HepG2 (cell line): Measurements from ENCODE around the gene SLC35F1. TPM values are rescaled to one million over a fixed set of nuclear protein-coding genes. Genes with fewer than 3 reads are reported as not detected.

Experiments used
- ATAC-seq: fragments of 200-7000 bp; cut with Tn5 transposase; 3 replicates; pipeline ENCODE4 v1.9.1; 2020; ENCODE audit warnings: mild to moderate bottlenecking, moderate library complexity
- BruUV-seq: library from RNA; stranded (reverse); fragments of 400-500 nt; replicated peaks from 2 replicates; lab custom pipeline; 2021; lab: Mats Ljungman, UMichigan
- CTCF ChIA-PET: fragments of 300-600 bp; formaldehyde crosslinking; extraction: SDS; loops from one replicate; lab custom pipeline; 2021; ENCODE audit warnings: low total read pairs, inconsistent platforms, low intra/inter-chr PET ratio; lab: Yijun Ruan, JAX
- POLR2A ChIA-PET: fragments of 350-600 bp; sonication (Branson Sonifier 250); formaldehyde crosslinking; loops from one replicate; lab custom pipeline; 2020; ENCODE audit warnings: antibody characterized with exemption, inconsistent platforms; lab: Yijun Ruan, JAX
- DNase-seq: peaks from one replicate; pipeline ENCODE4 v3.0.0-alpha.2; 2015; ENCODE audit warnings: low spot score
- FAIRE-seq: peaks from 3 replicates; lab custom pipeline; 2011; peaks lifted over from hg19 to GRCh38; lab: Jason Lieb, UNC
- H2AFZ ChIP-seq: one replicate; pipeline ENCODE4 v1.6.1; 2011; ENCODE audit warnings: low read length, inconsistent platforms
- H3K27ac ChIP-seq: fragments of 300-600 bp; 3 replicates; pipeline ENCODE4 v1.8.0; 2011; ENCODE audit warnings: mixed run types, mild to moderate bottlenecking, mixed read lengths, low read length, inconsistent platforms; ENCODE audit not compliant: insufficient read depth; ENCODE audit errors: extremely low read length
- H3K27me3 ChIP-seq, 2 experiments: fragments of 200-600 bp in 1 of 2; 2 replicates in 1 of 2; 3 replicates in 1 of 2; pipeline versions ENCODE4 v1.6.0 to v1.8.0; 2011; ENCODE audit warnings: low read length in 2 of 2, mild to moderate bottlenecking in 2 of 2, moderate library complexity in 2 of 2, inconsistent platforms in 1 of 2; ENCODE audit not compliant: insufficient read depth in 2 of 2, control insufficient read depth in 1 of 2
- H3K36me3 ChIP-seq, 2 experiments: fragments of 200-600 bp in 1 of 2; replicated peaks in 1 of 2; 2 replicates in 1 of 2; 3 replicates in 1 of 2; pipeline versions ENCODE4 v1.5.1 to v1.8.0; 2011; ENCODE audit warnings: low read length in 2 of 2, inconsistent platforms in 1 of 2; ENCODE audit not compliant: insufficient read depth in 2 of 2, control insufficient read depth in 1 of 2
- H3K4me1 ChIP-seq: 2 replicates; pipeline ENCODE4 v1.5.1; 2012; ENCODE audit warnings: low read length, inconsistent platforms; ENCODE audit not compliant: insufficient read depth
- H3K4me2 ChIP-seq: 2 replicates; pipeline ENCODE4 v1.6.0; 2011; ENCODE audit warnings: low read depth, low read length, inconsistent platforms
- H3K4me3 ChIP-seq, 3 experiments: fragments of 200-600 bp in 1 of 3; sonication (generic), shearing (Covaris generic) in 1 of 3; replicated peaks in 1 of 3; 2 replicates each; pipeline ENCODE4 v1.5.1; 2011 to 2016; ENCODE audit warnings: low read length in 3 of 3, inconsistent platforms in 2 of 3, low read depth in 2 of 3, mild to moderate bottlenecking in 2 of 3, control low read depth in 1 of 3, mixed read lengths in 1 of 3; ENCODE audit not compliant: insufficient read depth in 1 of 3
- H3K79me2 ChIP-seq: one replicate; pipeline ENCODE4 v1.6.1; 2011; ENCODE audit warnings: low read length, inconsistent platforms; ENCODE audit not compliant: insufficient read depth
- H3K9ac ChIP-seq: 2 replicates; pipeline ENCODE4 v1.6.0; 2011; ENCODE audit warnings: mild to moderate bottlenecking, low read depth, low read length, inconsistent platforms; ENCODE audit not compliant: insufficient read depth
- H3K9me3 ChIP-seq: 2 replicates; pipeline ENCODE4 v1.5.1; 2012; ENCODE audit warnings: mild to moderate bottlenecking, low read length
- H4K20me1 ChIP-seq: 2 replicates; pipeline ENCODE4 v1.6.0; 2011; ENCODE audit warnings: inconsistent platforms, mild to moderate bottlenecking, low read length, moderate library complexity; ENCODE audit not compliant: insufficient read depth
- ARNT2 ChIP-seq: sonication (generic); formaldehyde crosslinking; IDR thresholded peaks from 2 replicates; pipeline ENCODE4 v1.8.0; 2022; ENCODE audit warnings: mild to moderate bottlenecking, low read depth, missing genetic modification reagents, moderate library complexity
- ATF7 ChIP-seq, 2 experiments: fragments of 450-650 bp in 1 of 2; sonication (generic) in 1 of 2; formaldehyde crosslinking in 1 of 2; IDR thresholded peaks; 2 replicates each; pipeline versions ENCODE4 v1.4.0 to v1.6.1; 2016 to 2020; ENCODE audit warnings: antibody characterized with exemption in 1 of 2, mild to moderate bottlenecking in 1 of 2, missing genetic modification reagents in 1 of 2
- FOXP1 ChIP-seq, 2 experiments: fragments of 450-650 bp in 1 of 2; IDR thresholded peaks; 2 replicates each; pipeline ENCODE4 v1.6.1; 2017 to 2018; ENCODE audit warnings: antibody characterized with exemption in 1 of 2
- HDAC1 ChIP-seq: sonication (generic); formaldehyde crosslinking; IDR thresholded peaks from 2 replicates; pipeline ENCODE4 v1.5.1; 2020; ENCODE audit warnings: mild to moderate bottlenecking, missing genetic modification reagents
- HHEX ChIP-seq: IDR thresholded peaks from 2 replicates; pipeline ENCODE4 v1.6.1; 2016; ENCODE audit warnings: control low read depth
- MAFK ChIP-seq, 2 experiments: IDR thresholded peaks in 1 of 2; conservative IDR thresholded peaks in 1 of 2; 2 replicates each; pipeline ENCODE4 v1.6.1; 2011; ENCODE audit warnings: improper control_type of control experiment in 2 of 2, low read length in 2 of 2
- NFIB ChIP-seq: sonication (generic); formaldehyde crosslinking; IDR thresholded peaks from 2 replicates; pipeline ENCODE4 v1.9.0; 2021; ENCODE audit warnings: missing genetic modification reagents, mild to moderate bottlenecking, borderline replicate concordance
- POLR2A ChIP-seq, 2 experiments: IDR thresholded peaks; 2 replicates each; pipeline ENCODE4 v1.6.1; 2011; ENCODE audit warnings: low read depth in 2 of 2, low read length in 2 of 2, mild to moderate bottlenecking in 1 of 2, moderate library complexity in 1 of 2; ENCODE audit not compliant: insufficient read depth in 1 of 2
- SKIL ChIP-seq: sonication (generic); formaldehyde crosslinking; IDR thresholded peaks from 2 replicates; pipeline ENCODE4 v1.8.0; 2022; ENCODE audit warnings: missing genetic modification reagents, mild to moderate bottlenecking, moderate library complexity, borderline replicate concordance
- SNAI1 ChIP-seq: sonication (generic); formaldehyde crosslinking; IDR thresholded peaks from 2 replicates; pipeline ENCODE4 v1.5.0; 2020; ENCODE audit warnings: mild to moderate bottlenecking, missing genetic modification reagents, borderline replicate concordance
- TSC22D2 ChIP-seq: sonication (generic); formaldehyde crosslinking; IDR thresholded peaks from 2 replicates; pipeline ENCODE4 v1.5.1; 2020; ENCODE audit warnings: missing genetic modification reagents, mild to moderate bottlenecking, borderline replicate concordance
- ZFP36L2 ChIP-seq: sonication (generic); formaldehyde crosslinking; IDR thresholded peaks from 2 replicates; pipeline ENCODE4 v1.4.0; 2020; ENCODE audit warnings: missing genetic modification reagents
- ZMYM2 ChIP-seq: sonication (generic); formaldehyde crosslinking; IDR thresholded peaks from 2 replicates; pipeline ENCODE4 v1.8.0; 2022; ENCODE audit warnings: mild to moderate bottlenecking, missing genetic modification reagents
- ZNF230 ChIP-seq: sonication (generic); formaldehyde crosslinking; IDR thresholded peaks from 2 replicates; pipeline ENCODE4 v1.4.0; 2020; ENCODE audit warnings: mild to moderate bottlenecking, missing genetic modification reagents
- ZNF329 ChIP-seq: sonication (generic); formaldehyde crosslinking; IDR thresholded peaks from 2 replicates; pipeline ENCODE4 v1.9.0; 2021; ENCODE audit warnings: low read depth, mild to moderate bottlenecking, missing genetic modification reagents
- ZNF503 ChIP-seq: sonication (generic); formaldehyde crosslinking; IDR thresholded peaks from 2 replicates; pipeline ENCODE4 v1.4.0; 2020; ENCODE audit warnings: missing genetic modification reagents
- WGBS: methylation state at CpG from one replicate; pipeline ENCODE4 v1.1.6; 2017; ENCODE audit warnings: low lambda C conversion rate; 5-methylcytosine and 5-hydroxymethylcytosine counted together
- in situ Hi-C: cut with HindIII; loops from 2 replicates; pipeline ENCODE4 v1.10.0; 2017; ENCODE audit warnings: low pct_unique_long_range_greater_than_20kb; ENCODE audit not compliant: extremely low pct_ligation_motif_present
- intact Hi-C: fragments of 100-400 bp; cut with micrococcal nuclease; formaldehyde crosslinking; loops from one replicate; pipeline ENCODE4 v1.10.0; 2022; ENCODE audit not compliant: unreplicated experiment
- polyA plus RNA-seq, 8 experiments: library from polyadenylated mRNA; depleted of rRNA in 3 of 8; stranded (reverse) in 7 of 8; unstranded in 1 of 8; fragments of >200 nt; fragmentation: Illumina TruSeq in 4 of 8; extraction: Trizol in 4 of 8; gene quantifications; 2 replicates each; pipeline versions ENCODE4 v1.2.1 to v1.2.3, GENCODE V29; 2011 to 2016; ENCODE audit warnings: low read depth in 4 of 8, missing spikeins in 1 of 8, mixed read lengths in 1 of 8; ENCODE audit not compliant: insufficient read depth in 1 of 8
- total RNA-seq, 5 experiments: library from RNA; depleted of rRNA; stranded (reverse); fragments of >200 nt; fragmentation: Illumina TruSeq; extraction: Trizol; gene quantifications; 2 replicates each; pipeline ENCODE4 v1.2.3, GENCODE V29; 2016; ENCODE audit warnings: low read depth in 1 of 5

SLC35F1 gene
- total and polyA plus RNA-seq, 2 of the 13 experiments (the other 11 are each of a cell fraction or from before 2014, with no cell fraction given): 0.01 TPM; not detected in 1

- no peak for TF ChIP-seq ZNF329 (CRISPR knock-in tag)
- TF ChIP-seq SNAI1 (CRISPR knock-in tag): no peak
- TF ChIP-seq HHEX: no peak
- ATAC-seq (no peak), DNase-seq (no peak), FAIRE-seq (no peak)
- peaks cover 0 to 6% of the 10 kb centered on the region in 2 experiments; a peak in 2 of 5 replicates for H3K27me3 ChIP-seq
- ChIA-PET POLR2A (no interaction called here), CTCF (no interaction called here)
- no peak overlapping the region for H3K4me3 ChIP-seq
- H3K4me1 ChIP-seq: peaks cover 12% of the 10 kb centered on the region
- no TSS peak for BruUV-seq
- WGBS: 0% methylated on average over 1 of the region's 1 CpG
- no peak overlapping the region for H3K9ac ChIP-seq
- H3K79me2 ChIP-seq: no peaks in the 10 kb centered on the region
- no peak overlapping the region for H3K4me2 ChIP-seq
- no peaks in the 10 kb centered on the region for H3K36me3 ChIP-seq
- H2AFZ ChIP-seq: no peak overlapping the region
- in situ Hi-C loops (no loop called here), intact Hi-C loops (no loop called here)
- no peaks in the 10 kb centered on the region for H4K20me1 ChIP-seq
- no peaks in the 10 kb centered on the region for H3K9me3 ChIP-seq
- H3K27ac ChIP-seq: no peak overlapping the region
Measured at GRCh38 chr6:117916483-117916882, 9.4 kb downstream of the SLC35F1 start.

GRCh38 chr6:117917176-117917575 is 10.1 kb downstream of the SLC35F1 start:
- Histone ChIP-seq H3K9ac (no peak overlapping the region), H3K79me2 (no peaks in the 10 kb centered on the region), H3K27ac (no peak overlapping the region), H3K4me2 (no peak overlapping the region)
- CTCF ChIA-PET: no interaction called here
- WGBS: 15% methylated on average over 2 of the region's 2 CpGs
- intact Hi-C loops: no loop called here
- POLR2A ChIA-PET: no interaction called here
- no peak for TF ChIP-seq ARNT2 (CRISPR knock-in tag)
- no peak for TF ChIP-seq SKIL (CRISPR knock-in tag)
- TF ChIP-seq ZFP36L2 (CRISPR knock-in tag): no peak
- no peak for TF ChIP-seq TSC22D2 (CRISPR knock-in tag)
- no peak for TF ChIP-seq FOXP1 (IDR thresholded peaks at IDR 0.05)
- TF ChIP-seq FOXP1 (CRISPR knock-in tag; IDR thresholded peaks at IDR 0.05): no peak
- no peak for TF ChIP-seq NFIB
- TF ChIP-seq ZMYM2 (CRISPR knock-in tag): no peak
- TF ChIP-seq POLR2A (IDR thresholded peaks at IDR 0.05; ENCODE audit: insufficient read depth in 1 of 2, low read depth in 2 of 2, low read length in 2 of 2): no peak
- no peak for TF ChIP-seq ATF7 (IDR thresholded peaks at IDR 0.05)
- TF ChIP-seq ATF7 (CRISPR knock-in tag; IDR thresholded peaks at IDR 0.05): no peak
- TF ChIP-seq ZNF230 (CRISPR knock-in tag): no peak
- TF ChIP-seq ZNF503 (CRISPR knock-in tag): no peak
- TF ChIP-seq MAFK (conservative IDR thresholded peaks at IDR 0.05 in 1 of 2, IDR thresholded peaks at IDR 0.05 in 1 of 2; ENCODE audit: low read length in 2 of 2): no peak
- no peak for TF ChIP-seq HDAC1
- TF ChIP-seq, all 625 proteins: peak for 0
- Histone ChIP-seq H4K20me1 (no peaks in the 10 kb centered on the region), H3K27me3 (peaks cover 0 to 6% of the 10 kb centered on the region in 2 experiments; a peak in 2 of 5 replicates), H3K36me3 (no peaks in the 10 kb centered on the region), H2AFZ (no peak overlapping the region), H3K9me3 (no peaks in the 10 kb centered on the region), H3K4me1 (peaks cover 12% of the 10 kb centered on the region), H3K4me3 (no peak overlapping the region)
- in situ Hi-C loops: no loop called here
- ATAC-seq (no peak), FAIRE-seq (no peak), DNase-seq (no peak)
- no TSS peak for BruUV-seq
